Activated T-cell treated with anti-CD3 and anti-CD28 coated beads, Interleukin-2, amount 50 U/mL, for 72 hours (primary cell): Measurements from ENCODE around the gene RAP1GDS1. TPM values are rescaled to one million over a fixed set of nuclear protein-coding genes. Genes with fewer than 3 reads are reported as not detected.
A peak's percentile ranks its signal among the peaks of the same experiment; 100 is the strongest.
"Not testable (repeated sequence)": the region's sequence is repeated elsewhere in the genome, so short reads cannot be mapped to it uniquely, and the experiment has no call there.

Experiments
- ATAC-seq, 2 donors: fragments of 150-1000 bp; cut with Tn5 transposase; replicated peaks in 1 of 2; 2 replicates each; pipeline ENCODE4 v1.10.0; 2021; ENCODE audit warnings: moderate library complexity in 2 of 2, mild to moderate bottlenecking in 1 of 2
- DNase-seq, 2 donors: peaks; one replicate each; pipeline ENCODE4 v3.0.0; 2021 to 2022; ENCODE audit warnings: mixed read lengths in 1 of 2
- H3K27ac Mint-ChIP-seq: one replicate; pipeline ENCODE4 v1.8.0; 2022; ENCODE audit warnings: mild to moderate bottlenecking, moderate library complexity, mixed read lengths
- H3K27me3 Mint-ChIP-seq: one replicate; pipeline ENCODE4 v1.8.0; 2022; ENCODE audit warnings: low read depth, mixed read lengths
- H3K36me3 Mint-ChIP-seq, 2 donors: one replicate each; pipeline ENCODE4 v1.8.0; 2022; ENCODE audit warnings: mixed read lengths in 2 of 2, mild to moderate bottlenecking in 1 of 2; ENCODE audit not compliant: insufficient read depth in 2 of 2
- H3K4me1 Mint-ChIP-seq: one replicate; pipeline ENCODE4 v1.8.0; 2022; ENCODE audit warnings: low read depth, mixed read lengths
- H3K4me3 Mint-ChIP-seq, 2 donors: one replicate each; pipeline ENCODE4 v1.8.0; 2022; ENCODE audit warnings: mild to moderate bottlenecking in 2 of 2, mixed read lengths in 2 of 2, moderate library complexity in 2 of 2
- H3K9me3 Mint-ChIP-seq, 2 donors: one replicate each; pipeline ENCODE4 v1.8.0; 2022; ENCODE audit warnings: mixed read lengths in 2 of 2
- total RNA-seq, 2 donors: library from RNA; stranded (reverse); gene quantifications; one replicate each; pipeline ENCODE4 v1.2.3, GENCODE V29; 2022

Gene RAP1GDS1
- total RNA-seq, 2 donors from 2014 or later: 47.2 to 54.6 TPM

GRCh38 chr4:98377559-98377958 lies 116.4 kb downstream of the RAP1GDS1 start:
- Mint-ChIP-seq H3K36me3 (peaks cover 0 to 1% of the 10 kb centered on the region in 2 donors), H3K27me3 (no peaks in the 10 kb centered on the region), H3K9me3 (no peaks in the 10 kb centered on the region), H3K4me1 (peaks cover 11% of the 10 kb centered on the region), H3K4me3 (no peak overlapping the region), H3K27ac (peak overlapping the region; percentile 76)
- peak; percentile 56 to 71 for ATAC-seq
- no peak for DNase-seq

- no peak overlapping the region for H3K27ac Mint-ChIP-seq
- peaks cover 0 to 1% of the 10 kb centered on the region in 2 donors for H3K36me3 Mint-ChIP-seq
- ATAC-seq (no peak), DNase-seq (no peak)
- H3K4me3 Mint-ChIP-seq: no peak overlapping the region
- peaks cover 11% of the 10 kb centered on the region for H3K4me1 Mint-ChIP-seq
- H3K9me3 Mint-ChIP-seq: no peaks in the 10 kb centered on the region
- no peaks in the 10 kb centered on the region for H3K27me3 Mint-ChIP-seq
Measured at GRCh38 chr4:98381306-98381705, 120.1 kb downstream of the RAP1GDS1 start.

GRCh38 chr4:98383431-98384106 lies 122.4 kb downstream of the RAP1GDS1 start:
- no peak for ATAC-seq
- no peaks in the 10 kb centered on the region for H3K9me3 Mint-ChIP-seq

GRCh38 chr4:98385831-98386230 lies 124.6 kb downstream of the RAP1GDS1 start:
- DNase-seq (no peak), ATAC-seq (no peak)
- Mint-ChIP-seq H3K36me3 (peaks cover 0 to 3% of the 10 kb centered on the region in 2 donors), H3K4me1 (no peaks in the 10 kb centered on the region), H3K9me3 (no peaks in the 10 kb centered on the region), H3K27me3 (no peaks in the 10 kb centered on the region), H3K27ac (no peak overlapping the region), H3K4me3 (no peak overlapping the region)

More at GRCh38 chr4:98383431-98384106, 122.4 kb downstream of the RAP1GDS1 start:
- Mint-ChIP-seq H3K4me3 (no peak overlapping the region), H3K27ac (no peak overlapping the region), H3K27me3 (no peaks in the 10 kb centered on the region), H3K4me1 (no peaks in the 10 kb centered on the region), H3K36me3 (peaks cover 0 to 4% of the 10 kb centered on the region in 2 donors)
- DNase-seq: no peak

- H3K36me3 Mint-ChIP-seq: peaks cover 0 to 3% of the 10 kb centered on the region in 2 donors
- no peaks in the 10 kb centered on the region for H3K9me3 Mint-ChIP-seq
- no peaks in the 10 kb centered on the region for H3K4me1 Mint-ChIP-seq
- H3K27me3 Mint-ChIP-seq: no peaks in the 10 kb centered on the region
- ATAC-seq (no peak), DNase-seq (no peak)
- no peak overlapping the region for H3K27ac Mint-ChIP-seq
- H3K4me3 Mint-ChIP-seq: no peak overlapping the region
Measured at GRCh38 chr4:98387345-98388026, 126.3 kb downstream of the RAP1GDS1 start.

GRCh38 chr4:98394134-98394533 lies 132.9 kb downstream of the RAP1GDS1 start:
- DNase-seq: no peak
- no peak for ATAC-seq
- no peaks in the 10 kb centered on the region for H3K27me3 Mint-ChIP-seq
- H3K27ac Mint-ChIP-seq: no peak overlapping the region
- peaks cover 7 to 19% of the 10 kb centered on the region in 2 donors for H3K36me3 Mint-ChIP-seq
- H3K4me1 Mint-ChIP-seq: peaks cover 3% of the 10 kb centered on the region
- no peak overlapping the region for H3K4me3 Mint-ChIP-seq
- H3K9me3 Mint-ChIP-seq: peaks cover 7 to 9% of the 10 kb centered on the region in 2 donors

GRCh38 chr4:98399915-98400314 lies 138.7 kb downstream of the RAP1GDS1 start:
- peaks cover 7 to 18% of the 10 kb centered on the region in 2 donors for H3K36me3 Mint-ChIP-seq
- H3K27me3 Mint-ChIP-seq: no peaks in the 10 kb centered on the region
- DNase-seq: no peak
- no peak for ATAC-seq
- H3K27ac Mint-ChIP-seq: no peak overlapping the region
- no peaks in the 10 kb centered on the region for H3K4me1 Mint-ChIP-seq
- peaks cover 9% of the 10 kb centered on the region in 2 donors for H3K9me3 Mint-ChIP-seq
- no peak overlapping the region for H3K4me3 Mint-ChIP-seq

- peaks cover 14% of the 10 kb centered on the region for H3K4me1 Mint-ChIP-seq
- no peaks in the 10 kb centered on the region for H3K27me3 Mint-ChIP-seq
- H3K27ac Mint-ChIP-seq: no peak overlapping the region
- H3K9me3 Mint-ChIP-seq: peaks cover 0 to 2% of the 10 kb centered on the region in 2 donors
- H3K36me3 Mint-ChIP-seq: peaks cover 1 to 17% of the 10 kb centered on the region in 2 donors
- ATAC-seq: peak; percentile 19 to 22
- no peak overlapping the region for H3K4me3 Mint-ChIP-seq
- no peak for DNase-seq
Measured at GRCh38 chr4:98406819-98407218, 145.6 kb downstream of the RAP1GDS1 start.

GRCh38 chr4:98411731-98412130 lies 150.5 kb downstream of the RAP1GDS1 start:
- Mint-ChIP-seq H3K36me3 (peaks cover 9 to 27% of the 10 kb centered on the region in 2 donors), H3K4me1 (peaks cover 4% of the 10 kb centered on the region), H3K4me3 (no peak overlapping the region), H3K27me3 (no peaks in the 10 kb centered on the region), H3K9me3 (peaks cover 5 to 6% of the 10 kb centered on the region in 2 donors), H3K27ac (no peak overlapping the region)
- DNase-seq (no peak), ATAC-seq (no peak)

- H3K27me3 Mint-ChIP-seq: no peaks in the 10 kb centered on the region
- H3K4me3 Mint-ChIP-seq: no peak overlapping the region
- DNase-seq (no peak), ATAC-seq (no peak)
- H3K9me3 Mint-ChIP-seq: peaks cover 4 to 5% of the 10 kb centered on the region in 2 donors
- H3K36me3 Mint-ChIP-seq: peaks cover 7 to 16% of the 10 kb centered on the region in 2 donors
- no peak overlapping the region for H3K27ac Mint-ChIP-seq
- H3K4me1 Mint-ChIP-seq: no peaks in the 10 kb centered on the region
Measured at GRCh38 chr4:98416844-98417243, 155.7 kb downstream of the RAP1GDS1 start.

GRCh38 chr4:98420151-98420550 lies 159.0 kb downstream of the RAP1GDS1 start:
- H3K36me3 Mint-ChIP-seq: peaks cover 14 to 24% of the 10 kb centered on the region in 2 donors
- not testable (repeated sequence) for H3K9me3 Mint-ChIP-seq, H3K27me3 Mint-ChIP-seq, H3K27ac Mint-ChIP-seq, ATAC-seq, H3K4me3 Mint-ChIP-seq, DNase-seq, H3K4me1 Mint-ChIP-seq

- H3K4me3 Mint-ChIP-seq: no peak overlapping the region
Measured at GRCh38 chr4:98421111-98421510, 159.9 kb downstream of the RAP1GDS1 start.

GRCh38 chr4:98423009-98423408 lies 161.8 kb downstream of the RAP1GDS1 start:
- peaks cover 4% of the 10 kb centered on the region for H3K4me1 Mint-ChIP-seq
- H3K4me3 Mint-ChIP-seq: no peak overlapping the region
- no peak for DNase-seq
- no peaks in the 10 kb centered on the region for H3K27me3 Mint-ChIP-seq
- no peak overlapping the region for H3K27ac Mint-ChIP-seq
- peaks cover 21% of the 10 kb centered on the region in 2 donors for H3K36me3 Mint-ChIP-seq
- H3K9me3 Mint-ChIP-seq: peaks cover 12 to 18% of the 10 kb centered on the region in 2 donors
- ATAC-seq: no peak

More at GRCh38 chr4:98421111-98421510, 159.9 kb downstream of the RAP1GDS1 start:
- H3K27me3 Mint-ChIP-seq: no peaks in the 10 kb centered on the region
- peaks cover 4 to 5% of the 10 kb centered on the region in 2 donors for H3K9me3 Mint-ChIP-seq
- no peak overlapping the region for H3K27ac Mint-ChIP-seq
- H3K36me3 Mint-ChIP-seq: peaks cover 14 to 24% of the 10 kb centered on the region in 2 donors
- ATAC-seq (no peak), DNase-seq (no peak)
- H3K4me1 Mint-ChIP-seq: peaks cover 4% of the 10 kb centered on the region
